Activated T-cell treated with anti-CD3 and anti-CD28 coated beads for 4 hours (primary cell): Measurements from ENCODE around the gene SAMM50.
"Not testable (repeated sequence)": the region's sequence is repeated elsewhere in the genome, so short reads cannot be mapped to it uniquely, and the experiment has no call there.

Experiments used
- DNase-seq: peaks from one replicate; pipeline ENCODE4 v3.0.0-alpha.2; 2020

The SAMM50 gene

GRCh38 chr22:44004104-44004460, 48.8 kb downstream of the SAMM50 start:
- DNase-seq: no peak

GRCh38 chr22:44005524-44005923, 50.3 kb downstream of the SAMM50 start:
- DNase-seq: no peak

- DNase-seq: no peak
These were observed 56.9 kb downstream of the SAMM50 start for GRCh38 chr22:44012162-44012561.

DNA sequence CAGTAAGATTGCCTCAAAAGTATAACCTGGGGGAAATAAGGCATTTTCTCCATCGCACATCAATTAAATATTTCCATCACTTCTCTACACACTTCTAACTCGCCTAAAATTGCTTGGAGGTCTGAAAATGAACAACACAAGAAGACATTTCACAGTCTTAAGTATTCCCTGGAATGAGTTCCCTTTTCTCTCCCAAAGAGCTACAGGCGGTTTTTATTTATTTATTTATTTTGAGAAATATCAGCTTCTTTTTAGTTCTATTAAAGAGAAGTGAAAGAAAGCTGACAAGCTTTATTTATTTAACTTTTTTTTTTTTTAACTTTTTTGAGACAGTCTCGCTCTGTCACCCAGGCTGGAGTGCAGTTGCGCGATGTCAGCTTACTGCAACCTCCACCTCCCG, 57.3 kb downstream of the SAMM50 start:
- no peak for DNase-seq

DNA sequence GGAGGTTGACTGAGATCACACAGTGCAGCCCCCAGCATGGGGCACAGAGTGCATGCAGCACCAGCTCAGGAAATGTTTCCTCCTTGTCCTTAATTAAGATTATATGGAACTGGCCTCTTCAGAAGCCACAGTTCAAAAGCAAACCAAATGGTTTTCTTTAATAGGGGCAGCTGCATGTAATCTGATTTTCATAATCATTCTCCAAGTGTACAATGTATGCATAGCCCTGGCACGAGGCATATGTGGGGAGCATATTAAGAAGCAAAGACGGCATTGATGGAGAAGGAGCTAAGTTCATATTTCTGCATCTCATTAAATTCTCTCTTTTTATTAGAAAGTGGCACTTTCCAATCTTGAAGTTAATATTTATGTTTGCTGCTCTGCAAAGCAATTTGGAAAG, 59.0 kb downstream of the SAMM50 start:
- no peak for DNase-seq

GRCh38 chr22:44016586-44016985, 61.3 kb downstream of the SAMM50 start:
- DNase-seq: not testable (repeated sequence)

DNA sequence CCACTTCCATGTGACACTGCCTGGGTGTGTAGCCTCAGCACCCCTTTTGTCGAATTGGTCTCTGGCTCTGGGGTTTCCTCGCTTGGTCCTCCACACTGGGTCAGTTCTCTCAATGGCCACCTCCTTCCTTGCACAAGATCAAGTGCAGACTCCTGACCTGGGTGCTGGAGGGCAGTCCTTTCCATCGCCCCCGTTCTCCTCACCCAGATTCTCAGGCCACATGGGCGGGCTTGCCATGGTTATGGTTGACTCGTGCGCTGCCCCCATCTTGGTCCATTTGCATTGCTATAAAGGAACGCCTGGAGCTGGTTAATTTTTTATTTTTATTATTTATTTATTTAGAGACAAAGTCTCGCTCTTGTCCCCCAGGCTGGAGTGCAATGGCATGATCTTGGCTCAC, 63.4 kb downstream of the SAMM50 start:
- no peak for DNase-seq

DNA sequence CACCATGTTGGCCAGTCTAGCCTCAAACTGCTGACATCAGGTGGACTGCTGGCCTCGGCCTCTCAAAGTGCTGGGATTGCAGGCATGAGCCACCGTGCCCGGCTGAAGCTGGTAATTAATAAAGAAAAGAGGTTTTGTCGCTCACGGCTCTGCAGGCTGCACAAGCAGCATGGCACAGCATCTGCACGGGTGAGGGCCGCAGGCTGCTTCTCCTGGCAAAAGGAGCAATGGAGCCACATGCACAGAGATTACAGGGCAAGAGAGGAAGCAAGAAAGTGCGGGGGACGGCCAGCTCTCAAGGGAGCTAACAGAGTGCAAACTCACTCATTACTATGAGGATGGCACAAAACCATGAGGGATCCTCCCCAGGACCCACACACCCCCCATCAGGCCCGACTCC, 64.2 kb downstream of the SAMM50 start:
- no peak for DNase-seq

DNA sequence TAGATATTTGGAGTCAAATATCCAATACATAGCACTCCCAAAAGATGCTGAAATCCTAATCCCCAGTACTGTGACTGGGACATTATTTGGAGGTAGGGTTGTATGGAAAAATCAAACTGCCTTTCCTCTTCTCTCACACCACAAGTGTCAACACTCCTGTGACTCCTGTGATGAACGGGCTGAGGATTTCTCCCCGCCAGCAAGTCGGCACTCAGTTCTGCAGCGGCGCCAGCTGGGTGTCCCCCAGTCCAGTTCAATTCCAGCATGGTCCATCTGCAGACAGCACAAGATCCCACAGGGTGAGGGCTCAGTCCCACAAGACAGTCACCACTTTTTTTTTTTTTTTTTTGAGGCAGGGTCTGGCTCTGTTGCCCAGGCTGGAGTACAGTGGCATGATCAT, 64.6 kb downstream of the SAMM50 start:
- DNase-seq: no peak

DNA sequence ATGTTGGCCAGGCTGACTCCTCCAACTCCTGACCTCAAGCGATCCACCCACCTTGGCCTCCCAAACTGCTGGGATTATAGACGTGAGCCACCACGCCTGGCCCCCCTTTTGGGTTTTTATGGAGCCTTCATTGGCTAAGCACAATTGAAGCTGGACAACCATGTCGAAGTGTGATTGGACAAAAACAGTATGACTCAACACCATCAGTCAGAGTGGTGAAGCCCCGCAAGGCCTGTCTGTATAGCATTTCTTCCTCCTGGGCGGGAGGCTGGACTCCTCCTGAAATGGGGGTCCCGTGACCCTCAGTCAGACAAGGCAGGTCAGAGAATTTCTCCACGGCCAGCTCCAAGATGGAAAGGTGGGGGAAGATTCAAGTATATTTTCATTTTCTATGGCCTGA, 65.7 kb downstream of the SAMM50 start:
- no peak for DNase-seq

GRCh38 chr22:44023404-44024287, 68.4 kb downstream of the SAMM50 start:
- DNase-seq: no peak

DNA sequence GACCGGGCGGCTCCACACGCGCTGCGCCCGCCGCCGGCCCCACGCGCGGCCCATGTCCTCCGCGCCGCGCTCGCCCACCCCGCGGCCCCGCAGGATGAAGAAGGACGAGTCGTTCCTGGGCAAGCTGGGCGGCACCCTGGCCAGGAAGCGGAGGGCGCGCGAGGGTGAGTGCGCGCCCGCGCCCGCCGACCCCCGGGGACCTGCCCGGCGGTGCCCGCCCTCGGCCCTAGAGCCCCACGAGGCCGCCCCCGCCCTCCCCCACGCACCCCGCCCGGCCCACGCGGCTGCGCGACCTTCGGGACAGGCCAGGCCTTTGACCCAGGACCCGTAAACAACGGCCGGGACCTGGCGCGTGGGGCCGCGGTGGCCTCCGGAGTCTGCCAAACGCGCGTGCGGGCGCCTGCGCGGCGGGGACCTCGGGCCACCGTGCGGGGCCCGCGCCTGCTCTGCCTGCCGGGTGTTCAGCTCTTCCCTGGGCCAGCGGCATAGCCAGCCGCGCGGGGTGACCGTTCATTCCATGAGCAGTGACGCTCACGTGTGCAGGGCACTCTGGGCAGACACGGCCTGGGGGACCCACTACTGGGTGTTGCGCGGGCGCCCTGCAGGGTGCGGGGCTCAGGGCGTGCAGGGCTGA, 69.2 kb downstream of the SAMM50 start, which contains the start of gene PARVB:
Gene PARVB, plus strand, starts transcription at position 15 of the 634 bp plus-strand sequence. Its CDS starts 38 bp downstream, at position 53.
- no peak for DNase-seq

DNA sequence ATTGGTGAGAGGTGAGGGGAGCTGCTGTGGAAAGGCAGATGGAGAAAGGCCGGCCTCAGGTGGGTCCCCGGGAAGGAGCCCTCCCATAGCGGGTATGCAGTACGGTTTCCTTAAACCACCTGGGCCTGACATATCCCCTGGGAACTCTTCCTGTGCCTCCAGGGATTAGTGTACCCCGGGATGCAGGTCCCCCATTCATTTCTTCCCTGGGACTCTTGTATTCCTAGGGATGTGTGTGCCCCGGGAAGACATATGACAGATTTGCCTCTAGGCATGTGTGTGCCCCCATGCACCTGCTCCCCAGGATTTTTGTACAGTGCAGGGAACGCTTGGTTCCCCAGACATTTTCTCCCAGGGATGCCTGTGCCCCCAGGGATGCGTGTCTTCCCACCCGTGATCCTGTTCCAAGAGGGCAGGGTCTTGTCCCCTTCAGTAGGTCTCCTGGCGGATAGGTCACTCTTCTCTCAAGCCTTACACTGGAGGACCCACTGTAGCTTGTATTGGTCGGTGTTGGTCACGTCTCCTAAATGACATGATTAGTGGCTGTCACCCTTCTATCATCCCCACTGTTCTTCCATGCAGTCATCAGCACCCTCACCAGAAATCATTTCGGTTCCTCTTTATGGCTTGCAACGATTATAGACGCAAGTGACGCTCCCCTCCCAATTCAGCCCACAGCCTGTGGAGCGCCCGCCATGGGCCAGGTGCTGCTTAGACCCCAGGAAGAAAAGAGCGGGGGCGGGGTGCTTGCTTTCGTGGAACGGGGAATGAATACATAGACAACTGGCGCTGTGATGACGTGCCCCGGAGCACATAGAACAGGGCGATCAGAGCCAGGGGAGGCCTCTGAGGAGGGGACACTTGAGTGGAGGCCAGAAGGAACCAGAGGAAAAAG, 70.2 kb downstream of the SAMM50 start:
- no peak for DNase-seq

GRCh38 chr22:44026066-44026629, 70.9 kb downstream of the SAMM50 start:
- DNase-seq: no peak

DNA sequence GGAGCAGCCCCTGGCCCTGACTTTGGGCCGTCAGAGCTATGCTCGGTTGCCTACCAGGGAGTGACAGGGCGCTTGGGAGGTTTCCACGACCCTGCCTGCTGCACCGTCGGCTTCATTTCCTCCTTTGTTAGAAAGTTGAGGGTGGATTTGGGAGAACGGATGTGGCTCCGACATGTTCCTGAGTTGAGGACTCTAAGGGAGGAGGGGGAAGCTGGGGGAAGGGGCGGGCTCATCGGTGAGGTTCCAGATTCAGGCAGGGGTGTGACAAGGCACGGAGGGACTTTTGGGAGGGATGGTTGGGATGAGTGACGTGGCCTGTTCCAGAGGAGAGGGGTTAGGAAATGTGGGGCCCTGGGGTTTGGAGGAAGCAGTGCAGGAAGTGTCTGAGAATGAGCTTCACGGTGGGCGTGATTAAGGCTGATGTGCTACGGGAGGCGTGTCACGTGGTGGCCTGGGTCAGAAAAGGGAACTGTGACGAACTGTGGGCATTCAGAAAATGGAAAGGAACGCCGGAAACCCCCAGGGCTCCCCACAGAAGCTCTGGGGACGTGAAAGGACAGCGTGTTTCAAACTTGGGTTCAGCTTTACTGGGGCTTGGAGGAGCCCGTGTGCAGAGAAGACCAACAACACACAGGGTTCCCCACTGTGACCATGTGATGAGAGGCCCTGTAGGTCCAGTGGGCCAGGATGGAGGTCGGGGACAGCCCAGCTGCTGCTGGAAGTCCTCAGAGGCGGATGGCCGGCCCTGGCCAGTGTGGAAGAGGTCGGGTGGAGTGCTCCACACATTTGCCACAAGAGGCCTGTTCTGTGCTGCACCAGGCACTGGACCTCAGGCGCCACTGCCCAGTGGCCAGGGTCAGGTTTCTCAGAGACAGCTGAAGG, 71.6 kb downstream of the SAMM50 start:
- DNase-seq: peak; percentile 43

DNA sequence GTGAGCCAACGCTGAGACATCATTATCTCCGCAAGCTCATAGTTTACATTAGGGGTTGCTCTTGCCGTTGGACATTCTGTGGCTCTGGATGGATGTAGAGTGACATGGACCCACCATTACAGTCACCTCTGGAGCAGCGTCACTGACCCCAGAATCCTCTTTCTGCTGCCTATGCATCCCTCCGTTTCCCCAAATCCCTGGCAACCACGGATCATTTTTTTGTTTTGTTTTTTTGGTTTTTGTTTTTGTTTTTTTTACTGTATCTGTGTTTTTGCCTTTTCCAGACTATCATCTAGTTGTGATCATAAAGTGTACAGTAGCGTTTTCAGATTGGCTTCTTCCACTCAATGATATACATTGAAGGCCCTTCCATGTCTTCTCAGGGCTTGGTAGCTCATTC, 72.8 kb downstream of the SAMM50 start:
- no peak for DNase-seq

- DNase-seq: no peak
These were observed 73.8 kb downstream of the SAMM50 start for GRCh38 chr22:44029069-44029468.

GRCh38 chr22:44030051-44030701, 74.9 kb downstream of the SAMM50 start:
- no peak for DNase-seq

DNA sequence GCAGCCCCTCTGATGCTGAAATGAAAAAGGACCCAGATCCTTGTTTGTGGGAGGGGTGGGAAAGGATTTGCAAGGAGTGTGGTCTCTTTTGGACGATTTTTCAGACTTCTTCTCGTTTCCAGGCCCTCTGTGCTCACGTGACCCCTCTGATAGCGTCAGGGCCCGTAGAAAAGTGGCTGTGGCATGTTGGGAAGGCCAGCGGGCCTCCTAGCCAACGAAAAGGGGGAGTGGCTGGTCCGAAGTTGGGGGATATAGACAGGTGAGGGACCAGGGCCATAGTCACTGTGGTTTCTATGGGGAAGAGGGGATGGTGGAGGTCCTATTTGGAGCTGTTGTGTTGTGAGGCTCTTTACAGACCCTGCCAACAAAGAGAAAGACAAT, 75.5 kb downstream of the SAMM50 start:
- DNase-seq: no peak

DNA sequence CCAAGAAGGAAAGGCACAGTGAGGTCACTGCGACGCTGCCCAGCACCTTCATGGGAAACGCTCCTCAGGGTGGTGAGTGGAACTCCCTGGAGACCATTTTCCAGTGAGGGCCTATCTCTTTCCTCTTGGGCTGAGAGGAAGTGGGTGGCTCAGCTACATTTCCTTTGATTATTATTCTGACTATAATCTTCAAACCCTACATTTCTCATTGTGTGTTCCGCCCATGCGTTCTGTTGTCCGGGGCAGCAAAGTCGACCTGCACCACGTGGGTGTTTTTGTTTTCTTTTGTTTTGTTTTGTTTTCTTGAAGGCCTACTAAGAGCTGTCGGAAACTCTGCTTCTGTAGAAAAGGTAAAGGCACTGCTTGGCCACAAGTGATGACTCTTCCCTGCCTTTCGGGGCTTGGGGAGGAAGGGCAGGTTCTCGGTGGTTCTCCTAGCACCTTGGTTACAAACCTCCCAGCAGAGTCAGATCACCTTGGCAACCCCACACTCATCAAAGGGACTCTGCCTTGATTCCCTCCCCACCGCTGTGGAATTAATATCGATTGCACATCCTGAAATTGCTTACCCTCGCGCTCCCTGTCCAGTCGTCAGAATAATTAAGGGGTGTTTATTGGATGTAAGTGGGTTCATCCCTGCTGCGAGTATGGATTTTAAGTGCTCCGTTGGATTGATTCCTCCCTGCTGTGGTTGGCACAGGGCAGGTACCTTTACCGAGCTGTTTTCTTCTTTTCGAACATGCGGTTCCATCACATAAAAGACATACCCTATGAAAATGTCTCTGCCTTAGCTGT, 76.1 kb downstream of the SAMM50 start:
- no peak for DNase-seq
